ENCODE results near the gene CEP68. TPM values are rescaled to one million over a fixed set of nuclear protein-coding genes. Genes with fewer than 3 reads are reported as not detected.

Gene CEP68
- total RNA-seq, 3 donors from 2014 or later = 2.3 to 5.4 (median 2.9) TPM

DNA sequence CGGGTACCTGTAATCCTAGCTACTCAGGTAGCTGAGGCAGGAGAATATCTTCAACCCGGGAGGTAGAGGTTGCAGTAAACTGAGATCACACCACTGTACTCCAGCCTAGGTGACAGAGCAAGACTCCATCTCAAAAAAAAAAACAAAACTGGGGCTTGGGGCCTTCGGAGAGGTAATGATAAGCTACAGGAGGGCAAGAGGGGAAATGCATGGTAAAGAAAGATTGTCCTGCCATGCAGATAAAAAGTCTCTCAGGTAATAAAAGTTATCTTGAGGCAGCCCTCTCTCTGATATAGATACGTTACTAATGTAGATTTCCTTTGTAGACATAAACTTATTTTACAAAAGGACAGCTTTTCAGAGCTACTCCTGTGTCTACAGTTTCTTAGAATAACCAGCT lies 77.4 kb downstream of the CEP68 start:
- no peaks in the 10 kb centered on the region for H3K36me3 Mint-ChIP-seq (ENCODE audit: insufficient read depth)
- H3K4me3 Mint-ChIP-seq = no peak overlapping the region
- DNase-seq (no peak), ATAC-seq (no peak)
- no peaks in the 10 kb centered on the region for H3K9me3 Mint-ChIP-seq
- H3K4me1 Mint-ChIP-seq (ENCODE audit: low read depth) = peaks cover 11% of the 10 kb centered on the region
- no peaks in the 10 kb centered on the region for H3K27me3 Mint-ChIP-seq (ENCODE audit: low read depth)

DNA sequence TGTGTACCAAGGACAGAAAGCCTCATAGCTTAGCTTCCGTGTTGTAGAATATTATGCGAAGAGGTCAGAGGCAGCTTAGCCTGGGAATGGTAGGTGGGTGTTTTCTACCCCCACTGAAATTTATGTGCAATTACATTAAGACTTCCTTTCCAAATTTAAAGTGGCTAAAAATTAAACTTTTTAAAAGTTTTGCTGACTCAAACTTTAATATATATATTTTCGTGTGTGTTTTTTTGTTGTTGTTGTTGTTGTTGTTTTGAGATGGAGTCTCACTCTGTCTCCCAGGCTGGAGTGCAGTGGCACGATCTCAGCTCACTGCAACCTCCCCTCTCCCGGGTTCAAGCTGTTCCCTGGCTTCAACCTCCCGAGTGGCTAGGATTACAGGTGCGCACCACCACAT lies 77.9 kb downstream of the CEP68 start:
- Mint-ChIP-seq H3K9me3 (no peaks in the 10 kb centered on the region), H3K4me3 (no peak overlapping the region), H3K36me3 (ENCODE audit: insufficient read depth) (no peaks in the 10 kb centered on the region), H3K27me3 (ENCODE audit: low read depth) (no peaks in the 10 kb centered on the region), H3K4me1 (ENCODE audit: low read depth) (peaks cover 6% of the 10 kb centered on the region)
- no peak for ATAC-seq
- DNase-seq = no peak

DNA sequence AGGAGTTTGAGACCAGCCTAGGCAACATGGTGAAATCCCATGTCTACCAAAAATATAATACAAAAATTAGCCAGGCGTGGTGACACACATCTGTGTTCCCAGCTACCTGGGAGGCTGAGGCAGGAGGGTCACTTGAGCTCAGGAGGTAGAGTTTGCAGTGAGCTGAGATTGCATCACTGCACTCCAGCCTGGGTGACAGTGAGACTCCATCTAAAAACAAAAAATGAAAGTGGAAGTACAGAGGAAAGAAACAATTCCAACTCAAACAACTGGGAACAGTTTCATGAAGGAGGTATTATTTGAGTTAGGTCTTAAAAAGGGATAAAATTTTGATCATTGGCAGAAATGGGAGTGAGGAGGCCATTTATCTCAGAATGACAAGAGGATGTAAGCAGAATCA lies 80.0 kb downstream of the CEP68 start:
- DNase-seq (no peak), ATAC-seq (no peak)
- Mint-ChIP-seq H3K9me3 (no peaks in the 10 kb centered on the region), H3K4me3 (no peak overlapping the region), H3K36me3 (ENCODE audit: insufficient read depth) (no peaks in the 10 kb centered on the region), H3K27me3 (ENCODE audit: low read depth) (no peaks in the 10 kb centered on the region), H3K4me1 (ENCODE audit: low read depth) (no peaks in the 10 kb centered on the region)

Other genes with a start within 250 kb of the CEP68 start
- gene SLC1A4, start 67.0 kb upstream of the CEP68 start, total RNA-seq = 10 to 100 TPM in 1 of 3 donors, 1 to 10 TPM in 2; 6.2 to 16.7 (median 9.6) TPM
- 10 to 100 TPM; 73.6 to 78.5 (median 73.6) TPM for gene RAB1A, start 73.7 kb downstream of the CEP68 start, total RNA-seq
- gene ACTR2, start 171.4 kb downstream of the CEP68 start, total RNA-seq = 100 to 1,000 TPM; 238 to 263 (median 250) TPM

Data from activated T-cell treated with anti-CD3 and anti-CD28 coated beads, Interleukin-2, amount 50 U/mL, for 4 hours (primary cell).